K562 (cell line): ENCODE measurements around the gene PUS10. TPM values are rescaled to one million over a fixed set of nuclear protein-coding genes. Genes with fewer than 3 reads are reported as not detected.

Experiments
- CTCF ChIP-seq, 3 experiments: IDR thresholded peaks in 2 of 3; conservative IDR thresholded peaks in 1 of 3; 2 replicates each; pipeline ENCODE4 v1.5.1; 2011 to 2012; ENCODE audit warnings: low read length in 3 of 3, mild to moderate bottlenecking in 3 of 3, control low read depth in 2 of 3, improper control_type of control experiment in 1 of 3, inconsistent platforms in 1 of 3, low read depth in 1 of 3, mixed read lengths in 1 of 3, moderate library complexity in 1 of 3; ENCODE audit not compliant: insufficient read depth in 2 of 3
- ETV1 ChIP-seq: fragments of 450-650 bp; conservative IDR thresholded peaks from 2 replicates; pipeline ENCODE4 v1.6.1; 2016; ENCODE audit warnings: missing genetic modification characterization, control low read depth, low read depth, missing compliant biosample characterization
- ILF3 ChIP-seq: fragments of 450-650 bp; IDR thresholded peaks from 2 replicates; pipeline ENCODE4 v1.6.1; 2018; ENCODE audit warnings: antibody characterized with exemption, mild to moderate bottlenecking, moderate library complexity, borderline replicate concordance
- MXD1 ChIP-seq: fragments of 250-450 bp; sonication (Bioruptor Pico); IDR thresholded peaks from 2 replicates; pipeline ENCODE4 v1.8.0; 2021; ENCODE audit warnings: borderline replicate concordance, mild to moderate bottlenecking, moderate library complexity; ENCODE audit not compliant: poor library complexity, severe bottlenecking
- NKRF ChIP-seq: fragments of 450-650 bp; IDR thresholded peaks from 2 replicates; pipeline ENCODE4 v1.6.1; 2016; ENCODE audit warnings: borderline replicate concordance
- NONO ChIP-seq, 2 experiments: fragments of 200-400 bp in 1 of 2; fragments of 450-650 bp in 1 of 2; formaldehyde crosslinking in 1 of 2; IDR thresholded peaks; 2 replicates each; pipeline ENCODE4 v1.6.1; 2017; ENCODE audit warnings: low read depth in 2 of 2, mild to moderate bottlenecking in 2 of 2, moderate library complexity in 2 of 2, low read length in 1 of 2
- SMAD4 ChIP-seq: fragments of 250-450 bp; sonication (Bioruptor Pico); conservative IDR thresholded peaks from 2 replicates; pipeline ENCODE4 v1.8.0; 2021; ENCODE audit warnings: inconsistent platforms, mild to moderate bottlenecking, moderate library complexity
- ZNF124 ChIP-seq: sonication (generic); formaldehyde crosslinking; IDR thresholded peaks from 2 replicates; pipeline ENCODE4 v1.8.1; 2022; ENCODE audit warnings: missing genetic modification reagents
- polyA plus RNA-seq, 8 experiments: library from polyadenylated mRNA; depleted of rRNA in 4 of 8; stranded (reverse) in 5 of 8; unstranded in 3 of 8; fragments of >200 nt; fragmentation: Nextera tagmentation in 2 of 8; fragmentation: Illumina TruSeq in 1 of 8; extraction: Ambion mirVana in 2 of 8; extraction: Trizol in 1 of 8; gene quantifications; 2 replicates each; pipeline versions ENCODE4 v1.2.1 to v1.2.3, GENCODE V29; 2011 to 2014; ENCODE audit warnings: inconsistent platforms in 1 of 8, missing spikeins in 1 of 8
- total RNA-seq, 7 experiments: library from RNA; depleted of rRNA in 6 of 7; stranded (reverse); fragments of >200 nt in 6 of 7; fragmentation: Illumina TruSeq in 2 of 7; extraction: Trizol in 2 of 7; gene quantifications; 2 replicates each; pipeline versions ENCODE4 v1.2.1 to v1.2.3, GENCODE V29; 2011 to 2021; ENCODE audit warnings: low replicate concordance in 1 of 7
- TF ChIP-seq, protein P1 (sequence below), 2 experiments: fragments of 450-650 bp; formaldehyde crosslinking in 1 of 2; IDR thresholded peaks; 2 replicates each; pipeline versions ENCODE4 v1.4.0 to v1.6.1; 2014 to 2020; ENCODE audit warnings: mild to moderate bottlenecking in 2 of 2, borderline replicate concordance in 1 of 2, low read depth in 1 of 2

PUS10 gene
- total and polyA plus RNA-seq, 9 of the 15 experiments (the other 6 are each of a cell fraction or from before 2014, with no cell fraction given) = 5.0 to 10.7 (median 7.6) TPM

- no peak for TF ChIP-seq ZNF124 (CRISPR knock-in tag)
- peak; percentile 57; the same call in 1 of the 2 replicates for TF ChIP-seq ILF3
- TF ChIP-seq NKRF = no peak
- TF ChIP-seq SMAD4 (CRISPR knock-in tag) = no peak
- TF ChIP-seq NONO (IDR thresholded peaks at IDR 0.05; ENCODE audit: low read depth in 2 of 2, low read length in 1 of 2) = 0 out of 4 replicates have a peak, but pooled peaks of 1 of the 2 experiments have one; percentile 2
- peak in 1 of 3 experiments; percentile 9; a peak in 2 of 6 replicates for TF ChIP-seq CTCF (IDR thresholded peaks at IDR 0.05 in 2 of 3, conservative IDR thresholded peaks at IDR 0.05 in 1 of 3; ENCODE audit: insufficient read depth in 2 of 3, low read depth in 1 of 3, low read length in 3 of 3)
- TF ChIP-seq, protein P1, sequence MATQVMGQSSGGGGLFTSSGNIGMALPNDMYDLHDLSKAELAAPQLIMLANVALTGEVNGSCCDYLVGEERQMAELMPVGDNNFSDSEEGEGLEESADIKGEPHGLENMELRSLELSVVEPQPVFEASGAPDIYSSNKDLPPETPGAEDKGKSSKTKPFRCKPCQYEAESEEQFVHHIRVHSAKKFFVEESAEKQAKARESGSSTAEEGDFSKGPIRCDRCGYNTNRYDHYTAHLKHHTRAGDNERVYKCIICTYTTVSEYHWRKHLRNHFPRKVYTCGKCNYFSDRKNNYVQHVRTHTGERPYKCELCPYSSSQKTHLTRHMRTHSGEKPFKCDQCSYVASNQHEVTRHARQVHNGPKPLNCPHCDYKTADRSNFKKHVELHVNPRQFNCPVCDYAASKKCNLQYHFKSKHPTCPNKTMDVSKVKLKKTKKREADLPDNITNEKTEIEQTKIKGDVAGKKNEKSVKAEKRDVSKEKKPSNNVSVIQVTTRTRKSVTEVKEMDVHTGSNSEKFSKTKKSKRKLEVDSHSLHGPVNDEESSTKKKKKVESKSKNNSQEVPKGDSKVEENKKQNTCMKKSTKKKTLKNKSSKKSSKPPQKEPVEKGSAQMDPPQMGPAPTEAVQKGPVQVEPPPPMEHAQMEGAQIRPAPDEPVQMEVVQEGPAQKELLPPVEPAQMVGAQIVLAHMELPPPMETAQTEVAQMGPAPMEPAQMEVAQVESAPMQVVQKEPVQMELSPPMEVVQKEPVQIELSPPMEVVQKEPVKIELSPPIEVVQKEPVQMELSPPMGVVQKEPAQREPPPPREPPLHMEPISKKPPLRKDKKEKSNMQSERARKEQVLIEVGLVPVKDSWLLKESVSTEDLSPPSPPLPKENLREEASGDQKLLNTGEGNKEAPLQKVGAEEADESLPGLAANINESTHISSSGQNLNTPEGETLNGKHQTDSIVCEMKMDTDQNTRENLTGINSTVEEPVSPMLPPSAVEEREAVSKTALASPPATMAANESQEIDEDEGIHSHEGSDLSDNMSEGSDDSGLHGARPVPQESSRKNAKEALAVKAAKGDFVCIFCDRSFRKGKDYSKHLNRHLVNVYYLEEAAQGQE (IDR thresholded peaks at IDR 0.05; ENCODE audit: borderline replicate concordance) = peak; percentile 98
- TF ChIP-seq, protein P1 (CRISPR knock-in tag; IDR thresholded peaks at IDR 0.05; ENCODE audit: low read depth) = no peak
- TF ChIP-seq MXD1 = no peak
- TF ChIP-seq ETV1 (tag) = peak; percentile 47; the same call in 1 of the 2 replicates
Observed at GRCh38 chr2:61017556-61018317, at the start of gene PUS10, which contains the start of gene PEX13 (continued).
